ENCODE data around the gene DNHD1.

- TF ChIP-seq CTCF (IDR thresholded peaks at IDR 0.05; ENCODE audit: low read length) = no peak
- TF ChIP-seq EZH2 (optimal IDR thresholded peaks at IDR 0.05; ENCODE audit: low read depth, low read length) = no peak
- TF ChIP-seq EZH2phosphoT487 (IDR thresholded peaks at IDR 0.05; ENCODE audit: low read length) = no peak
Measured at GRCh38 chr11:6486938-6487337, 10.1 kb upstream of the DNHD1 start.

All from MM.1S (cell line).